IMR-90 (cell line): ENCODE results near the gene C1orf105.

Experiments
- CEBPB ChIP-seq: IDR thresholded peaks from 2 replicates; pipeline ENCODE4 v1.6.1; 2012; ENCODE audit warnings: low read depth, low read length, improper control_type of control experiment
- ELK1 ChIP-seq: fragments of 150-350 bp; IDR thresholded peaks from 2 replicates; pipeline ENCODE4 v1.6.1; 2016; ENCODE audit warnings: low read depth, mild to moderate bottlenecking, low read length, moderate library complexity, borderline replicate concordance
- MAFK ChIP-seq: IDR thresholded peaks from 2 replicates; pipeline ENCODE4 v1.6.1; 2012; ENCODE audit warnings: low read depth, low read length, improper control_type of control experiment
- MAZ ChIP-seq: IDR thresholded peaks from 2 replicates; pipeline ENCODE4 v1.6.1; 2012; ENCODE audit warnings: low read depth, mild to moderate bottlenecking, low read length, improper control_type of control experiment, moderate library complexity, borderline replicate concordance
- POLR2A ChIP-seq: IDR thresholded peaks from 2 replicates; pipeline ENCODE4 v1.6.1; 2012; ENCODE audit warnings: mild to moderate bottlenecking, low read depth, low read length
- RAD21 ChIP-seq: IDR thresholded peaks from 2 replicates; pipeline ENCODE4 v1.6.1; 2012; ENCODE audit warnings: low read length, improper control_type of control experiment
- TF ChIP-seq, protein P1 (sequence below): conservative IDR thresholded peaks from 2 replicates; pipeline ENCODE4 v1.5.1; 2012; ENCODE audit warnings: mild to moderate bottlenecking, low read depth, low read length, improper control_type of control experiment
- TF ChIP-seq, protein P2 (sequence below): fragments of 150-350 bp; IDR thresholded peaks from 2 replicates; pipeline ENCODE4 v1.6.1; 2017; ENCODE audit warnings: mild to moderate bottlenecking, antibody characterized with exemption, low read length, low read depth

DNA sequence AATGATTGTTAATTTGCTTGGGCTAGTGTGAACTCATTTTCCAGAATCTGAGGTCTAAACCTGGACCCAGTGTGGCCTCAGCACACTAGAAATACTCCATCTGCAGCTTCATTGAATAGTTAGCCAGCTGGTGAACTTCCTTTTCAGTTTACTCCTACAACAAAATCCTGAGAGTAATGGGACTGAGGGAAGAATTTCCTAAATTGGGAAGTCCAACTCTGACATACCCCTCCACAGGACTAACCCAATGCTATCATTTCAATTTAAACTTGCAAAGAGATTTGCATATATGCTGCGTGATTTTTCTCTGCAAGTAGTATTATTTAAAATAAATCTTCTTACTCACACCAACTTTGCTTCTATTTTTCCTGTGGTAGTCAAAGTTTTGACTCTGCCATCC is 51.2 kb downstream of the C1orf105 start:
- no peak for TF ChIP-seq POLR2A
- TF ChIP-seq, protein P1, sequence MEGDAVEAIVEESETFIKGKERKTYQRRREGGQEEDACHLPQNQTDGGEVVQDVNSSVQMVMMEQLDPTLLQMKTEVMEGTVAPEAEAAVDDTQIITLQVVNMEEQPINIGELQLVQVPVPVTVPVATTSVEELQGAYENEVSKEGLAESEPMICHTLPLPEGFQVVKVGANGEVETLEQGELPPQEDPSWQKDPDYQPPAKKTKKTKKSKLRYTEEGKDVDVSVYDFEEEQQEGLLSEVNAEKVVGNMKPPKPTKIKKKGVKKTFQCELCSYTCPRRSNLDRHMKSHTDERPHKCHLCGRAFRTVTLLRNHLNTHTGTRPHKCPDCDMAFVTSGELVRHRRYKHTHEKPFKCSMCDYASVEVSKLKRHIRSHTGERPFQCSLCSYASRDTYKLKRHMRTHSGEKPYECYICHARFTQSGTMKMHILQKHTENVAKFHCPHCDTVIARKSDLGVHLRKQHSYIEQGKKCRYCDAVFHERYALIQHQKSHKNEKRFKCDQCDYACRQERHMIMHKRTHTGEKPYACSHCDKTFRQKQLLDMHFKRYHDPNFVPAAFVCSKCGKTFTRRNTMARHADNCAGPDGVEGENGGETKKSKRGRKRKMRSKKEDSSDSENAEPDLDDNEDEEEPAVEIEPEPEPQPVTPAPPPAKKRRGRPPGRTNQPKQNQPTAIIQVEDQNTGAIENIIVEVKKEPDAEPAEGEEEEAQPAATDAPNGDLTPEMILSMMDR: no peak
- no peak for TF ChIP-seq CEBPB
- TF ChIP-seq, protein P2, sequence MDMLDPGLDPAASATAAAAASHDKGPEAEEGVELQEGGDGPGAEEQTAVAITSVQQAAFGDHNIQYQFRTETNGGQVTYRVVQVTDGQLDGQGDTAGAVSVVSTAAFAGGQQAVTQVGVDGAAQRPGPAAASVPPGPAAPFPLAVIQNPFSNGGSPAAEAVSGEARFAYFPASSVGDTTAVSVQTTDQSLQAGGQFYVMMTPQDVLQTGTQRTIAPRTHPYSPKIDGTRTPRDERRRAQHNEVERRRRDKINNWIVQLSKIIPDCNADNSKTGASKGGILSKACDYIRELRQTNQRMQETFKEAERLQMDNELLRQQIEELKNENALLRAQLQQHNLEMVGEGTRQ: no peak
- TF ChIP-seq RAD21: no peak
- no peak for TF ChIP-seq MAFK
- TF ChIP-seq MAZ: no peak
- no peak for TF ChIP-seq ELK1
